Measurements from ENCODE around the gene GLRX3.

GRCh38 chr10:130213286-130214080 is 77.3 kb downstream of the GLRX3 start:
- TF ChIP-seq, protein P1, sequence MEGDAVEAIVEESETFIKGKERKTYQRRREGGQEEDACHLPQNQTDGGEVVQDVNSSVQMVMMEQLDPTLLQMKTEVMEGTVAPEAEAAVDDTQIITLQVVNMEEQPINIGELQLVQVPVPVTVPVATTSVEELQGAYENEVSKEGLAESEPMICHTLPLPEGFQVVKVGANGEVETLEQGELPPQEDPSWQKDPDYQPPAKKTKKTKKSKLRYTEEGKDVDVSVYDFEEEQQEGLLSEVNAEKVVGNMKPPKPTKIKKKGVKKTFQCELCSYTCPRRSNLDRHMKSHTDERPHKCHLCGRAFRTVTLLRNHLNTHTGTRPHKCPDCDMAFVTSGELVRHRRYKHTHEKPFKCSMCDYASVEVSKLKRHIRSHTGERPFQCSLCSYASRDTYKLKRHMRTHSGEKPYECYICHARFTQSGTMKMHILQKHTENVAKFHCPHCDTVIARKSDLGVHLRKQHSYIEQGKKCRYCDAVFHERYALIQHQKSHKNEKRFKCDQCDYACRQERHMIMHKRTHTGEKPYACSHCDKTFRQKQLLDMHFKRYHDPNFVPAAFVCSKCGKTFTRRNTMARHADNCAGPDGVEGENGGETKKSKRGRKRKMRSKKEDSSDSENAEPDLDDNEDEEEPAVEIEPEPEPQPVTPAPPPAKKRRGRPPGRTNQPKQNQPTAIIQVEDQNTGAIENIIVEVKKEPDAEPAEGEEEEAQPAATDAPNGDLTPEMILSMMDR (IDR thresholded peaks at IDR 0.05; ENCODE audit: extremely low read depth in 1 of 2, insufficient read depth in 1 of 2, low read depth in 1 of 2, low read length in 2 of 2): no peak
- TF ChIP-seq POLR2A (IDR thresholded peaks at IDR 0.05; ENCODE audit: low read depth, low read length): no peak

Data from endothelial cell of umbilical vein (primary cell).